DND-41 (cell line): ENCODE results near the gene TMEM114.

Experiments used
- EZH2 ChIP-seq: IDR thresholded peaks from 3 replicates; pipeline ENCODE4 v1.6.1; 2012; ENCODE audit warnings: borderline replicate concordance, low read depth, mild to moderate bottlenecking, moderate library complexity, low read length, inconsistent platforms; ENCODE audit not compliant: severe bottlenecking
- TF ChIP-seq, protein P1 (sequence below): IDR thresholded peaks from 2 replicates; pipeline ENCODE4 v1.5.1; 2012; ENCODE audit warnings: borderline replicate concordance, low read length, moderate library complexity, mild to moderate bottlenecking; ENCODE audit not compliant: poor library complexity, severe bottlenecking; ENCODE audit errors: extremely low read depth

DNA sequence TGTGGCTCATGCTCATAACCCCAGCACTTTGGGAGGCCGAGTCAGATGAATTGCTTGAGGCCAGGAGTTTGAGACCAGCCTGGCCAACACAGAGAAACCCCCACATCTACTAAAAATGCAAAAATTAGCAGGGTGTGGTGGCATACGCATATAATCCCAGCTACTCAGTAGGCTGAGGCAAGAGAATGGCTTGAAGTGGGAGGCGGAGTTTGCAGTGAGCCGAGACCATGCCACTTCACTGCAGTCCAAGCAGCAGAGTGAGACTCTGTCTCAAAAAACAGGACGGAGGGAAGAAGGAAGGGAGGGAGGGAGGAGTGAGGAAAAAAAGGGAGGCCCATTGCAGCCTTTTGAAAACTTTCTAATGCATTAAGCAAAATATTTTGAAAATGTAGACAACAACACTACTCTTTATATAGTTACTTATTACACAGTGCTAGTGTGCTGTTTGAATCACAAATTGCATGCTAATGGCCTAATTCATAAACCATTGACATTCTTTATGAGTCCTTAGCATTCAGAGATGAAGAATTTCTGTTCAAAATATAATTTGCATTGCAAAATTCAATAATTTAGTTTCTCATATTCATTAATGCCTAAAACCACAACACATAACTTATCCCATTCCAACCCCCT, 59.4 kb downstream of the TMEM114 start:
- TF ChIP-seq, protein P1, sequence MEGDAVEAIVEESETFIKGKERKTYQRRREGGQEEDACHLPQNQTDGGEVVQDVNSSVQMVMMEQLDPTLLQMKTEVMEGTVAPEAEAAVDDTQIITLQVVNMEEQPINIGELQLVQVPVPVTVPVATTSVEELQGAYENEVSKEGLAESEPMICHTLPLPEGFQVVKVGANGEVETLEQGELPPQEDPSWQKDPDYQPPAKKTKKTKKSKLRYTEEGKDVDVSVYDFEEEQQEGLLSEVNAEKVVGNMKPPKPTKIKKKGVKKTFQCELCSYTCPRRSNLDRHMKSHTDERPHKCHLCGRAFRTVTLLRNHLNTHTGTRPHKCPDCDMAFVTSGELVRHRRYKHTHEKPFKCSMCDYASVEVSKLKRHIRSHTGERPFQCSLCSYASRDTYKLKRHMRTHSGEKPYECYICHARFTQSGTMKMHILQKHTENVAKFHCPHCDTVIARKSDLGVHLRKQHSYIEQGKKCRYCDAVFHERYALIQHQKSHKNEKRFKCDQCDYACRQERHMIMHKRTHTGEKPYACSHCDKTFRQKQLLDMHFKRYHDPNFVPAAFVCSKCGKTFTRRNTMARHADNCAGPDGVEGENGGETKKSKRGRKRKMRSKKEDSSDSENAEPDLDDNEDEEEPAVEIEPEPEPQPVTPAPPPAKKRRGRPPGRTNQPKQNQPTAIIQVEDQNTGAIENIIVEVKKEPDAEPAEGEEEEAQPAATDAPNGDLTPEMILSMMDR, result no peak
- no peak for TF ChIP-seq EZH2
